GM13976 (cell line): ENCODE data around the gene STN1.

ENCODE experiments used
- DNase-seq: peaks from one replicate; pipeline ENCODE4 v3.0.0; 2012; ENCODE audit warnings: low spot score
- in situ Hi-C: fragments of 300-500 bp; cut with MboI; formaldehyde crosslinking; loops from one replicate; pipeline ENCODE4 v1.12.0; 2022; ENCODE audit warnings: low sequenced_read_pairs, mixed read lengths, inconsistent platforms; ENCODE audit not compliant: unreplicated experiment
- TF ChIP-seq, protein P1 (sequence below): IDR thresholded peaks from 2 replicates; pipeline ENCODE4 v1.5.1; 2012; ENCODE audit warnings: borderline replicate concordance, mild to moderate bottlenecking; ENCODE audit not compliant: insufficient read depth; ENCODE audit errors: extremely low read depth, missing control alignments, control extremely low read depth

STN1 gene

DNA sequence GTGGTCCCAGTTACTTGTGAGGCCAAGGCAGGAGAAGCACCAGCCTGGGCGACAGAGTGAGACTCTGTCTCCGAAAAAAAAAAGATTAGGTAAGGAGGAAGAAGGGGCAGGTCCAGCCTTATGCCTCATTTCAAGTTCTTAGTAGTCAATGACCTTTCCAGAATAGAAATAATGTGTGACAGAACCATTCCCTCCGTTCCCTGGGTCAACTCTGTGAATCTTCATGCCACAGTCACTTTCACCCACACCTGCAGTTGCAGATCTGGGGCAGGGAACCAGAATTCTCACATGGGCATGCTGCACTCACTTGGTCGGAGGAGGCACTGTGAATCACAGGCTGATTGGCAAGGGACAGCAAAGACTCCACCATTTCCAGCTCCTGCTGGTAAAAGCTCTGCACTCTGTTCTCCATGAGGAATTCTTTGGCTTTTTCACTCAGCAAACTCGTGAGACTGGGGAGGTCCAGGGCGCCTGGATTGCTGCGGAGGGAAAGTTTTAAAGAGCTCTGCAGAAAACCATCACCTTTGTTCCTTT is 20.7 kb downstream of the STN1 start:
- TF ChIP-seq, protein P1, sequence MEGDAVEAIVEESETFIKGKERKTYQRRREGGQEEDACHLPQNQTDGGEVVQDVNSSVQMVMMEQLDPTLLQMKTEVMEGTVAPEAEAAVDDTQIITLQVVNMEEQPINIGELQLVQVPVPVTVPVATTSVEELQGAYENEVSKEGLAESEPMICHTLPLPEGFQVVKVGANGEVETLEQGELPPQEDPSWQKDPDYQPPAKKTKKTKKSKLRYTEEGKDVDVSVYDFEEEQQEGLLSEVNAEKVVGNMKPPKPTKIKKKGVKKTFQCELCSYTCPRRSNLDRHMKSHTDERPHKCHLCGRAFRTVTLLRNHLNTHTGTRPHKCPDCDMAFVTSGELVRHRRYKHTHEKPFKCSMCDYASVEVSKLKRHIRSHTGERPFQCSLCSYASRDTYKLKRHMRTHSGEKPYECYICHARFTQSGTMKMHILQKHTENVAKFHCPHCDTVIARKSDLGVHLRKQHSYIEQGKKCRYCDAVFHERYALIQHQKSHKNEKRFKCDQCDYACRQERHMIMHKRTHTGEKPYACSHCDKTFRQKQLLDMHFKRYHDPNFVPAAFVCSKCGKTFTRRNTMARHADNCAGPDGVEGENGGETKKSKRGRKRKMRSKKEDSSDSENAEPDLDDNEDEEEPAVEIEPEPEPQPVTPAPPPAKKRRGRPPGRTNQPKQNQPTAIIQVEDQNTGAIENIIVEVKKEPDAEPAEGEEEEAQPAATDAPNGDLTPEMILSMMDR = no peak
- in situ Hi-C loops = loop anchor here (25.0 kb wide), 1 partner anchor 315 kb away; no protein-coding TSS in a partner anchor
- DNase-seq = no peak

DNA sequence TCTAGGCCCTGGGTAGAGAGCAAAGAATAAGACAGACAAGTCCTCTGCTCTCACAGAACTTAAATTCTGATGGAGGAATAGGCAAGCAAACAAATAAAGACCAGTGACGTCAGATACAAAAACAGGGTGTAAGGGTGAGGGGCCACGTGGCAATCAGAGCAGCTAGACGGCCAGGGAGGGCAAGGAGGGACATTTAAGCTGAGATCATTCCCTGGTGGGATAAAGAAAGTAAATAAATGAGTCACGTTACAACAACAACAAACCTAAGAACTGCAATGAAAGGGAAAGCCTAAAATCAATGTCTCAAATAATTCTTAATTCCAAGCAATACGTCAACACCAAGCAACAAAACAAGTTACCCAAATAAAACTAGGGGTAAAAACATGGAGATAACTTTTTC is 21.8 kb downstream of the STN1 start:
- in situ Hi-C loops = loop anchor here (25.0 kb wide), 1 partner anchor 316 kb away; no protein-coding TSS in a partner anchor
- no peak for DNase-seq
- TF ChIP-seq, protein P1 = no peak

DNA sequence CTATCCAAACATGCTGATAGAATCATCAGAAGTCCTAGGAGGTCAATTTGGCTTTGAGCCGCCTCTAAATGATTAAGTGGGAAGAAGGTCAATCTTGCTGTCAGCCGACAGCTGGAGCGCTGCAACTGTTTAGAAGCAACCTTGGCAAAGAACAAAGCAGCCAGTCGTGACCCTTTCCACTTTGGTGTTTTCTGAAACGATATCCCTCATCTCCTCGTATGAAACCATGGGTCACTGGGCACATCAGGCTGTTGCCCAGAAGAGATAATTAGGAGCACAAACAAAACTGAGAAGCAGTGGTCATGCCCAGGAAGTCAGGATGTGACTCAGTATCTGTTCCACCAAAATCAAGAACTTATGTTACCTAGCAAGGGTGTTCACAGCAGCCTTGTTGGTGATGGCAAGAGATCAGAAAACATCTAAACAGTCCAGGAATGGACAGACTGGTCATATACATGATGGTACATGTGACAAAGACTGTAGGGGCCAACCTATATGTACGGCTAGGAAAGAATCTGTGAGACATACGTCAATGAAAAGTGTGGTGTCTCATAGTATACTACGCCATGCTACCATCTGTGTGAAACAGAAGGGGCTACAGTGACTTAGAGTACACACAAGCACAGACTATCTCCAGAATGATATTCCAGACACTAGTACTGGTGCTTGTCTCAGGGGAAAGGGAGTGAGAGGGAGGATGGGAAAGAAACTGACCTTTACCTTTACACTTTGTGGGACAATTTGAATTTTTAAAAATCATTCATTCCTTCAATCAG is 22.4 kb downstream of the STN1 start:
- in situ Hi-C loops = loop anchor here (25.0 kb wide), 1 partner anchor 317 kb away; no protein-coding TSS in a partner anchor
- no peak for DNase-seq
- TF ChIP-seq, protein P1 = no peak

DNA sequence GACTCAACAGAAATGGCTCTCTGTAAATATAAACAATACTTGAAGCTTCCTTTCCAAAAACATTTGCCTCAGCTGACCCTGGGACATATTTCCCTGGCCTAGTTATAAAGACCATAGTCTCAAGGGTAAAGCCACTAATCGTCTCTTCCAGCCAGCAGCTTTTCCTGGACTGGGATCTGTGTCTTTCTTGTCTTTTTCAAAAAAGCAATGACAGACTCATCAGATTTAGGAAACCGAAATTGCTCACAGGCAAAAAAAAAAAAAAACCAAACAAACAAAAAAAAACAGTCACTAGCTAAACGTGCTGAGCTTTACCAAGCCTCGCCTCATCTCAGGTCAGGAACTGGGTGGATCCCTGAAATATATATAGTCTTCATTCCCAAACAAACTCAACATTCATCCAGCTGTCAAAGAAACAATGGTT is 23.5 kb downstream of the STN1 start:
- TF ChIP-seq, protein P1 = no peak
- in situ Hi-C loops = loop anchor here (25.0 kb wide), 1 partner anchor 318 kb away; no protein-coding TSS in a partner anchor
- DNase-seq = no peak

DNA sequence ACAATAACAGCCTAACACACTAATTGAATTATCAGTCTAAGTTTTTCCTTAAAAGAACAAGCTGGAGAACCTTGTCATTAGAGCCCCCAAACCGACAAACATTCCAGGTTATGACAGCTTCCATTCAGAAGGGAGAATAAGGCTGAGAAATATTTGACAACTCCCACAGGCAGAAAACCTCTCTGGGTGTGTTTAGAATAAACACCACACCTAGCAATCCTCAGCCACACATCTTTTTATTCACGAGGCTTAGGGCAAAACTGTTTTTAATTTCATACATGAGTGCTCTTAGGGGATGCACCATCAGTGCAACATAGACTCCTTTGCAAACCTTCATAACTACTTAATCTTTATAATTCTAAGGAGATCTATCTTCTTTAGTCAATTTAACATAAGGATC is 24.2 kb downstream of the STN1 start:
- DNase-seq = no peak
- in situ Hi-C loops = loop anchor here (25.0 kb wide), 1 partner anchor 318 kb away; no protein-coding TSS in a partner anchor
- TF ChIP-seq, protein P1 = no peak

DNA sequence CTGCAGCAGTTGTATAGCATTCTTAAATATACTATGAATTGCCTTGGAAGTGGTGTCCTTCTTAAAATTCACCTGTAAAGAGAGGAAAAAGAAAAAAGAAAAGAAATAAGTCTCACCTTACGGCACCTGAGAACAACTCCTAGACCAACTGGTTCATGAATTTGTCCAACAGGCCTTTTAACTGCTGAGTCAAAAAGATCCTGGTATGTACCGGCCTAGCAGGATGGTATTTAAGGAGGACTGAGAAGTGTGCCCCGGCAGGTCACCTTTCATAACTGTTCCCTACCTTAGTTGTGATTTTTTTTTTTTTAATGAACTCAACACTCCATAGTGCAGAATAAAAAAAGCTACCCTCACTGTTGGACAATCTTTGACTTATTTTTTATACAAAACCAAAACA is 25.8 kb downstream of the STN1 start:
- DNase-seq = no peak
- in situ Hi-C loops = loop anchor here (25.0 kb wide), 1 partner anchor 320 kb away; no protein-coding TSS in a partner anchor
- TF ChIP-seq, protein P1 = no peak
